ENCODE measurements around the gene LAMC2.

LAMC2 gene

GRCh38 chr1:183214021-183214970 lies 28.2 kb downstream of the LAMC2 start:
- no peak for DNase-seq (ENCODE audit: low spot score)

- no peak for DNase-seq (ENCODE audit: low spot score)
Observed at GRCh38 chr1:183215076-183215720, 29.1 kb downstream of the LAMC2 start.

- DNase-seq (ENCODE audit: low spot score) = no peak
Observed at GRCh38 chr1:183215936-183216335, 29.9 kb downstream of the LAMC2 start.

GRCh38 chr1:183218027-183218618 lies 32.1 kb downstream of the LAMC2 start:
- no peak for DNase-seq (ENCODE audit: low spot score)

- DNase-seq (ENCODE audit: low spot score) = no peak
Observed at GRCh38 chr1:183218971-183219615, 33.0 kb downstream of the LAMC2 start.

GRCh38 chr1:183219616-183220009 lies 33.5 kb downstream of the LAMC2 start:
- no peak for DNase-seq (ENCODE audit: low spot score)

GRCh38 chr1:183222909-183223308 lies 36.8 kb downstream of the LAMC2 start:
- DNase-seq (ENCODE audit: low spot score) = no peak

GRCh38 chr1:183223467-183223866 lies 37.4 kb downstream of the LAMC2 start:
- no peak for DNase-seq (ENCODE audit: low spot score)

GRCh38 chr1:183226361-183226760 lies 40.3 kb downstream of the LAMC2 start:
- DNase-seq (ENCODE audit: low spot score) = no peak

- DNase-seq (ENCODE audit: low spot score) = no peak
Observed at GRCh38 chr1:183226963-183227362, 40.9 kb downstream of the LAMC2 start.

GRCh38 chr1:183227422-183228346 lies 41.6 kb downstream of the LAMC2 start:
- DNase-seq (ENCODE audit: low spot score) = peak; percentile 68

- DNase-seq (ENCODE audit: low spot score) = no peak
Observed at GRCh38 chr1:183228347-183229220, 42.5 kb downstream of the LAMC2 start.

GRCh38 chr1:183230413-183230812 lies 44.3 kb downstream of the LAMC2 start:
- no peak for DNase-seq (ENCODE audit: low spot score)

- DNase-seq (ENCODE audit: low spot score) = no peak
Observed at GRCh38 chr1:183231545-183231944, 45.5 kb downstream of the LAMC2 start.

- DNase-seq (ENCODE audit: low spot score) = no peak
Observed at GRCh38 chr1:183233113-183233512, 47.0 kb downstream of the LAMC2 start.

- peak; percentile 88 for DNase-seq (ENCODE audit: low spot score)
Observed at GRCh38 chr1:183234660-183235476, 48.8 kb downstream of the LAMC2 start.

GRCh38 chr1:183235503-183235902 lies 49.4 kb downstream of the LAMC2 start:
- no peak for DNase-seq (ENCODE audit: low spot score)

GRCh38 chr1:183236158-183236725 lies 50.2 kb downstream of the LAMC2 start:
- DNase-seq (ENCODE audit: low spot score) = no peak

GRCh38 chr1:183237046-183237445 lies 51.0 kb downstream of the LAMC2 start:
- no peak for DNase-seq (ENCODE audit: low spot score)
